B cell (primary cell): ENCODE data around the gene RALY. TPM values are rescaled to one million over a fixed set of nuclear protein-coding genes. Genes with fewer than 3 reads are reported as not detected.
A peak's percentile ranks its signal among the peaks of the same experiment; 100 is the strongest.
"Not testable (repeated sequence)": the region's sequence is repeated elsewhere in the genome, so short reads cannot be mapped to it uniquely, and the experiment has no call there.

ENCODE experiments used
- ATAC-seq: fragments of 200-7000 bp; cut with Tn5 transposase; one replicate; pipeline ENCODE4 v1.10.0; 2021; ENCODE audit warnings: low read depth, mild to moderate bottlenecking, moderate number of reproducible peaks, moderate library complexity
- CTCF ChIA-PET: fragments of 350-600 bp; sonication (Branson Sonifier 250); formaldehyde crosslinking; loops from one replicate; lab custom pipeline; 2021; ENCODE audit warnings: antibody characterized with exemption, inconsistent platforms; lab: Charles Lee
- POLR2A ChIA-PET: fragments of 350-600 bp; sonication (Branson Sonifier 250); formaldehyde crosslinking; loops from one replicate; lab custom pipeline; 2021; ENCODE audit warnings: antibody characterized with exemption; lab: Charles Lee
- DNase-seq: peaks from one replicate; pipeline ENCODE4 v3.0.0; 2013
- H2AFZ ChIP-seq: 2 replicates; pipeline ENCODE4 v1.6.1; 2012; ENCODE audit warnings: mild to moderate bottlenecking, low read depth, low read length; ENCODE audit not compliant: insufficient read depth, poor library complexity, severe bottlenecking
- H3K27ac ChIP-seq, 2 donors: 1 replicate in 1 of 2; 2 replicates in 1 of 2; pipeline ENCODE4 v1.5.1; 2012 to 2013; ENCODE audit warnings: low read length in 2 of 2, mild to moderate bottlenecking in 2 of 2, moderate library complexity in 1 of 2
- H3K27me3 ChIP-seq, 4 experiments: fragments of 200-600 bp in 1 of 4; sonication (generic) in 1 of 4; replicated peaks in 1 of 4; 1 replicate in 2 of 4; 2 replicates in 2 of 4; pipeline versions ENCODE4 v1.6.1 to v1.7.0; 2013 to 2016; ENCODE audit warnings: low read length in 3 of 4, mild to moderate bottlenecking in 2 of 4, mixed read lengths in 1 of 4, moderate library complexity in 1 of 4; ENCODE audit not compliant: insufficient read depth in 4 of 4, control insufficient read depth in 3 of 4; ENCODE audit errors: control extremely low read depth in 1 of 4
- H3K36me3 ChIP-seq, 2 experiments: replicated peaks in 1 of 2; 1 replicate in 1 of 2; 2 replicates in 1 of 2; pipeline versions ENCODE4 v1.6.1 to v1.7.1; 2013; ENCODE audit warnings: low read length in 1 of 2; ENCODE audit not compliant: insufficient read depth in 2 of 2, control insufficient read depth in 1 of 2; ENCODE audit errors: control extremely low read depth in 1 of 2, extremely low read depth in 1 of 2
- H3K4me1 ChIP-seq, 2 donors: fragments of 200-600 bp in 1 of 2; sonication (generic) in 1 of 2; 1 replicate in 1 of 2; 2 replicates in 1 of 2; pipeline versions ENCODE4 v1.5.1 to v1.6.1; 2013 to 2017; ENCODE audit warnings: low read length in 2 of 2; ENCODE audit not compliant: control insufficient read depth in 2 of 2, insufficient read depth in 2 of 2
- H3K4me2 ChIP-seq: replicated peaks from 2 replicates; pipeline ENCODE3; 2012; ENCODE audit warnings: mild to moderate bottlenecking, low read depth, low read length; ENCODE audit not compliant: poor library complexity, severe bottlenecking
- H3K4me3 ChIP-seq, 5 experiments: fragments of 200-600 bp in 1 of 5; sonication (generic) in 1 of 5; 1 replicate in 3 of 5; 2 replicates in 2 of 5; pipeline versions ENCODE4 v1.5.1 to v1.7.0; 2011 to 2016; ENCODE audit warnings: low read length in 4 of 5, mild to moderate bottlenecking in 4 of 5, low read depth in 2 of 5, control low read depth in 1 of 5, moderate library complexity in 1 of 5; ENCODE audit not compliant: insufficient read depth in 1 of 5; ENCODE audit errors: control extremely low read depth in 1 of 5, extremely low read depth in 1 of 5
- H3K79me2 ChIP-seq: fragments of 200-600 bp; sonication (generic); one replicate; pipeline ENCODE4 v1.6.0; 2016; ENCODE audit warnings: low read length; ENCODE audit not compliant: control insufficient read depth, insufficient read depth
- H3K9ac ChIP-seq: fragments of 200-600 bp; sonication (generic); 2 replicates; pipeline ENCODE4 v1.6.1; 2017; ENCODE audit warnings: mild to moderate bottlenecking, low read length, moderate library complexity
- H3K9me3 ChIP-seq, 3 donors: one replicate each; pipeline versions ENCODE4 v1.6.1 to v1.7.1; 2013; ENCODE audit warnings: low read length in 2 of 3; ENCODE audit not compliant: control insufficient read depth in 2 of 3, insufficient read depth in 1 of 3; ENCODE audit errors: control extremely low read depth in 1 of 3
- H4K20me1 ChIP-seq: 2 replicates; pipeline ENCODE4 v1.6.0; 2012; ENCODE audit warnings: mild to moderate bottlenecking, low read length; ENCODE audit not compliant: insufficient read depth, control insufficient read depth, poor library complexity, severe bottlenecking
- H3K27ac Mint-ChIP-seq: one replicate; pipeline ENCODE4 v1.8.0; 2021; ENCODE audit warnings: mixed read lengths
- H3K27me3 Mint-ChIP-seq: one replicate; pipeline ENCODE4 v1.8.0; 2021; ENCODE audit warnings: mixed read lengths
- H3K4me1 Mint-ChIP-seq: one replicate; pipeline ENCODE4 v1.8.0; 2021; ENCODE audit warnings: mixed read lengths
- H3K4me3 Mint-ChIP-seq: one replicate; pipeline ENCODE4 v1.8.0; 2021; ENCODE audit warnings: mixed read lengths
- H3K9me3 Mint-ChIP-seq: one replicate; pipeline ENCODE4 v1.8.0; 2022; ENCODE audit warnings: mixed read lengths; ENCODE audit not compliant: insufficient read depth
- CTCF ChIP-seq: fragments of 200-600 bp; IDR thresholded peaks from one replicate; pipeline ENCODE4 v1.8.0; 2022; ENCODE audit warnings: antibody characterized with exemption, mild to moderate bottlenecking
- EZH2 ChIP-seq: IDR thresholded peaks from 2 replicates; pipeline ENCODE4 v1.6.1; 2012; ENCODE audit warnings: borderline replicate concordance, low read depth, mild to moderate bottlenecking, moderate library complexity, low read length; ENCODE audit not compliant: insufficient read depth, poor library complexity, severe bottlenecking
- WGBS: methylation state at CpG from one replicate; pipeline ENCODE4 v1.1.5; 2013; ENCODE audit warnings: missing lambda C conversion rate; ENCODE audit not compliant: insufficient coverage; 5-methylcytosine and 5-hydroxymethylcytosine counted together
- intact Hi-C: fragments of 100-400 bp; cut with micrococcal nuclease; formaldehyde crosslinking; loops from one replicate; pipeline ENCODE4 v1.10.0; 2022
- polyA plus RNA-seq: library from polyadenylated mRNA; depleted of rRNA; stranded (reverse); fragments of >200 nt; gene quantifications from 2 replicates; pipeline ENCODE4 v1.2.3, GENCODE V29; 2012
- total RNA-seq, 2 donors: library from RNA; stranded (reverse); fragments of 120-200 nt in 1 of 2; gene quantifications; 1 replicate in 1 of 2; 2 replicates in 1 of 2; pipeline versions ENCODE4 v1.2.3 to v1.2.4, GENCODE V29; 2013 to 2022

RALY gene
- total and polyA plus RNA-seq, 2 donors (not counting 1 experiment from before 2014, with no cell fraction given), result 89.8 to 94.4 TPM

GRCh38 chr20:34024723-34025351 is 31.1 kb downstream of the RALY start:
- H3K27ac ChIP-seq, result no peak overlapping the region
- H3K9ac ChIP-seq, result no peak overlapping the region
- Mint-ChIP-seq H3K4me3 (no peak overlapping the region), H3K9me3 (no peaks in the 10 kb centered on the region), H3K4me1 (peaks cover 77% of the 10 kb centered on the region), H3K27me3 (no peaks in the 10 kb centered on the region), H3K27ac (peak overlapping the region; percentile 37)
- H2AFZ ChIP-seq, result no peak overlapping the region
- 68% methylated on average over 5 of the region's 5 CpGs for WGBS
- intact Hi-C loops, result no loop called here
- DNase-seq (no peak), ATAC-seq (no peak)
- peaks cover 94% of the 10 kb centered on the region for H4K20me1 ChIP-seq
- H3K79me2 ChIP-seq, result peaks cover 95% of the 10 kb centered on the region
- H3K4me2 ChIP-seq, result no peak overlapping the region
- CTCF ChIA-PET, result interaction anchor here (0.7 to 1.3 kb wide), 3 partner anchors 43 to 100 kb away, joined by 3 read pairs; no protein-coding TSS in a partner anchor
- H3K4me3 ChIP-seq, result no peak overlapping the region
- no peaks in the 10 kb centered on the region for H3K9me3 ChIP-seq
- H3K36me3 ChIP-seq, result peaks cover 0 to 1% of the 10 kb centered on the region in 2 experiments
- TF ChIP-seq CTCF (no peak), EZH2 (no peak)
- H3K4me1 ChIP-seq, result peaks cover 36 to 50% of the 10 kb centered on the region in 2 donors
- POLR2A ChIA-PET, result no interaction called here
- H3K27me3 ChIP-seq, result no peaks in the 10 kb centered on the region

- H3K27ac Mint-ChIP-seq, H3K9me3 ChIP-seq, H3K9ac ChIP-seq, POLR2A ChIA-PET, DNase-seq, H3K27ac ChIP-seq, ATAC-seq, H3K27me3 Mint-ChIP-seq, H3K4me3 ChIP-seq, H3K4me2 ChIP-seq, H3K27me3 ChIP-seq, H3K4me3 Mint-ChIP-seq, H3K9me3 Mint-ChIP-seq, intact Hi-C loops, H2AFZ ChIP-seq: not testable (repeated sequence)
- WGBS, result 100% methylated on average over 5 of the region's 6 CpGs
- peaks cover 97% of the 10 kb centered on the region for H4K20me1 ChIP-seq
- H3K36me3 ChIP-seq, result peaks cover 2 to 26% of the 10 kb centered on the region in 2 experiments
- peaks cover 18 to 21% of the 10 kb centered on the region in 2 donors for H3K4me1 ChIP-seq
- H3K79me2 ChIP-seq, result peaks cover 98% of the 10 kb centered on the region
- H3K4me1 Mint-ChIP-seq, result peaks cover 56% of the 10 kb centered on the region
- CTCF ChIA-PET, result interaction anchor here (0.9 kb wide), 1 partner anchor 41 kb away, joined by 3 read pairs; no protein-coding TSS in a partner anchor
Observed at GRCh38 chr20:34028013-34028412, 34.3 kb downstream of the RALY start.
